HG03159 (cell line): Measurements from ENCODE around the gene CCNH.
A peak's percentile ranks its signal among the peaks of the same experiment; 100 is the strongest.

ENCODE experiments used
- ATAC-seq: cut with Tn5 transposase; IDR thresholded peaks from one replicate; pipeline ENCODE4 v1.9.1; 2021; ENCODE audit warnings: mild to moderate bottlenecking, moderate library complexity; ENCODE audit not compliant: unreplicated experiment

CCNH gene

GRCh38 chr5:87403899-87404298 is 8.8 kb downstream of the CCNH start:
- ATAC-seq = no peak

DNA sequence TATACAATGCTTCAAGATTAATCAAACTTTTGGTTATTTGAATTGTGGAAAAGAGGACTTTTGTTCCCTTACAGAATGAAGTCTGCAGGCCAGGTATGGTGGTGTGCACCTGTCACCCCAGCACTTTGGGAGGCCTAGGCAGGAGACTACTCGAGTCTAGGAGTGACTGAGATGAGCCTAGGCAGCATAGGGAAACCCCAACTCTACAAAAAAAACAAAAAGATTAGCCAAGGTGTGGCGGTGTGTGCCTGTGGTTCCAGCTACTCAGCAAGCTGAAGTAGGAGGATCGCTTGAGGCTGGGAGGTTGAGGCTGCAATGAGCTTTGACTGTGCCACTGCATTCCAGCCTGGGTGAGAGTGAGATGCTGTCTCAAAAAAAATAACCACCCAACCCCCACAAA is 9.3 kb downstream of the CCNH start:
- ATAC-seq = no peak

GRCh38 chr5:87401626-87402025 is 11.1 kb downstream of the CCNH start:
- ATAC-seq = no peak

DNA sequence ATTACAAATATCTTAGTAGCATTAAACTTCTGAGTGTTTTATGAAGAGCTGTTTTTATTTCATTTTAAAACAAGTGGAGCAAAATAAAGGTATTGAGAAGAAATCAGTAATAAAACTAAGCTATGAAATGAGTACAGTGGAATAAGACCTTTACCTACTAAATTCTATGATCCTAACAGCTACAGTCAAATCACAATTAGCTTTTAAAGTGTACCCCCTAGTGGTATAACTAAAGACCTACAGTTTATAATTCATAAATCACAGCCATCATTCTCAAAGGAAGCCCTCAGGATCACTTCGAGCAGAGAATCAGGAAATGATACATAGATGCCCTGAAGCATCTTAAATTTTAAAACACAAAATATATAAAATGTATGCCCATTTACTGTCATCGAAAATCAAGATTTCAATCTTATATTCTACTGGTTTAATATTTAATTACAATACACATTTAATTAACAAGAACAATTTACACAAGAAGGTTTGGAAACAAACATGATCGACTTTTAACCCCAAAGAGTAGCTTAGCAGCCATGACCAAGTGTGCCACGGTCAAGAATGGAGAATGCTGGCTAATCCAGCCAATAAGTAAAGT is 12.3 kb downstream of the CCNH start:
- peak; percentile 79 for ATAC-seq

DNA sequence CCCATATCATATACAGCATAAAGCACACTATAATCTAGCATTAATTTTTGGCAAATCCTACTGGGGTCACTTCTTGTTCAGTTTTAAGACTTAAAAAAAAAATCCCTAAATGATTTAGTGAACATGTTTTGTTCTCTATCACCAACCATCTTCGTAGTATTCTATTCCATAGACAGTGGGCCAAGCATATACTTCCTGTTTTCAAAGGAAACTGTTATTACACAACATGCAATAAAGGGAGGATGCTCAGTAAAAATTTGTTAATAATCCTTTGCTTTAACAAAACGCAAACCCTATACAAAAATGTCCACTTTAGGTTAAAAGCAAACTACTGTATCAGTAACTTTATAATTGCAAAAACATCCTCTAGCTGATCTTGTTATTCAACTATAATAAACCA is 13.0 kb downstream of the CCNH start:
- no peak for ATAC-seq

GRCh38 chr5:87398981-87399614 is 13.6 kb downstream of the CCNH start:
- no peak for ATAC-seq

- ATAC-seq = no peak
These were observed 18.1 kb downstream of the CCNH start for GRCh38 chr5:87394411-87395165.

- no peak for ATAC-seq
These were observed 19.4 kb downstream of the CCNH start for GRCh38 chr5:87393331-87393730.

DNA sequence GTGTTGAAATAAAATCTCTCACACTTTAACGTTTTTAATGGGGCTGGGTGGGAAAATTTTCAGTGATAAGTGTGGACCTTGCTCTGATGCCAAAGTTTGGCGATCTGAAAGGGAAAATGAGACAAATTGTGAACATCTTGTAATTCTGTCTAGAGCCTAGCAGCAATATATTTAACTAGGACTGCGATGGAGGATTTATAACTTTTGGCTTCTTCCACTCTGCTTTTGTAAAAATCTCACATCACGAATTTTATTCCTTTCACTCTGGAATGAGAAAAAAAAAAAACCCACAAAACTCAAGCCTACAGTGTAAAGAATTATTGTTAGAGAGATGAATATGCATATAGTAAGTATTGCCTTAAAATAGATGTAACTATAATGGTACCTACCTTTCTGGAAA is 19.9 kb downstream of the CCNH start:
- ATAC-seq = no peak

GRCh38 chr5:87392170-87392569 is 20.6 kb downstream of the CCNH start:
- no peak for ATAC-seq

- no peak for ATAC-seq
These were observed 22.0 kb downstream of the CCNH start for GRCh38 chr5:87390576-87391199.

DNA sequence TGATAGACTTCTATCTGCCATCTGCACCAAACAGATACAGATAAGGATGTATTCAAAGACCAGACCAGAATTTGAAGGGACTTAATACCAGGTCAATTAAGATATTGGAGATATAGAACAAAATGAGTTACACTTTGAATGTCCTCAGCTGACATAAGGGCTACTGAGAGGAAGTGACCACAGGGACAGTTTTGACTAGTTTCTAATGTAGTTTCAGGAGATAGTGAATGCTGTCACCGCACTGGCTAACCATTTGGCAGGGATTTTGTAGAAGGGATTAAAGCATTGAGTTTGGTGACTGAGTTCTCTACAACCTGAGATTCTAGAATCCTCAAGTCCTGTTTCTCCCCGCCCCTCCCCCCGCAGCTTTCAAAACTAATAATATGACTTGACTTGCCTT is 22.7 kb downstream of the CCNH start:
- no peak for ATAC-seq

GRCh38 chr5:87389296-87390034 is 23.3 kb downstream of the CCNH start:
- ATAC-seq = no peak

DNA sequence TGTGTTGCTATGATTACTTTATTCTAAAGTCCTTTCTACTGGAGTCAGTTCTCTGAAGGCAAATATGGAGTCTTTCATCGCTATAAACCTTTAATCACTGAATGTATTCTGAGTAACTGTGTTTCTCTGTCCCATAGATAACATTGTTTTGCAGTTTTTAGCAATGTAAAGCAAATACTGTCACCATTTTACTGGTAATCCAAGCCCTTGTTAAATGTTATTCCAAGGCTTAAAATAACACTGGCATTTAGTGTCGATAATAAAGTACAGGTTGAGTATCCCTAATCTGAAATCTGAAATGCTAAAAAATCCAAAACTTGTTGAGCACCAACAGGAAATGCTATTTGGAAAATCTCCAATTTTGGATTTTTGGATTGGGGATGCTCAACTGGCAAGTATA is 24.6 kb downstream of the CCNH start:
- no peak for ATAC-seq

- no peak for ATAC-seq
These were observed 26.9 kb downstream of the CCNH start for GRCh38 chr5:87385802-87386201.

DNA sequence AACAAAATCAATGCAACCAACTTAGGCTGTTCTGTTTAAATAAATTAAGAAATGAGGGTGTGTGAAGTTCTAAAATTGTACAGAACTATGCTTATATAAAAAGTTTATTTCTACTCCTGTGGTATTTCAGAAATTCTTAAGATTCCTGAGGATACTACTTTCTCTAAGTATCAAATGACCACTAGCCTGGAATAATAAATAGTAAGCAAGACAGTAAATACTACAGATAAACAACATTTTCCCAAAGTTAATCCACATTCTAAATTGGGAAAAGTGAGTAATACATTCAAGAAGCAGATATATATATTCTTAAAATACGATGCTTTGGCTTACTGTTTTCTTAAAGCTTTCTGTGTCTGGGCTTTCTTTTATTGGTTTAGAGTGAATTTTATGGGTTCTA is 29.5 kb downstream of the CCNH start:
- ATAC-seq = no peak

- ATAC-seq = no peak
These were observed 30.5 kb downstream of the CCNH start for GRCh38 chr5:87382224-87382623.

DNA sequence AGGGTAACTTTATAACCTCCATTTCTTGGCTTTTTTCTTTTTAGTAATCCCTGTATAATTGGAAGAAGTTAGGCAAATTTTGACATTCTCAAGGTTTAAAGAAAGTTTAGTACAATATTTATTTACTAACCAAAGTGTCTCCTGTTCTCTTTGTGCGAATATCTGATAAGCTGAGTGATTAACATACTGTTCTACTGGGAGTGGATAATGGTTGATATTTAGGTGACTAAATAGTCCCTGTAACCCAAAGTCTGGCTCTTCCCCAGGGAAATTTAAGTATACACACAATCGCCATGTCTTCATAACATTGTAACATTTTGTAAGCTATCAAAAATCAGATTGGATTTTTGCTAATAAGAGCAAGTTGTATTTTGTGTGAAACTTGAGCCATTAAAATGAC is 40.0 kb downstream of the CCNH start:
- ATAC-seq = no peak

DNA sequence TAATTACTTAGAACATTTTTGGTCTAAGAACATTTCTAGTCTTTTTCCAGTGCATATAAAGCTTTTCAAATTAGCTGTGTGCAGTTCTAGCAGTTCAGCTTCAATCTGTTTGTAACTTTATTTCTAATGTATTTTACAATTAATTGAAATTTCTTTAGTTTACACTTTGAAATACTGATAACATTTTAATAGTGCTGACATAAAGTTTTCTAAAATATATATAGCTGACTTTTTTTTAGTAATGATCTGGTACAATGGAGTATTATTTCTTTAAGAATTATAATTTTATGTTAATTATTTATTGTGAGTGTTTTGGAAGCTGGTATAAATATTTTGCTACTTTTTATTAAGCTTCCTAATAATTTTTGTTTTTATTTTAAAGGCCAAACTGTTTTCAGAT is 43.3 kb downstream of the CCNH start:
- ATAC-seq = no peak

DNA sequence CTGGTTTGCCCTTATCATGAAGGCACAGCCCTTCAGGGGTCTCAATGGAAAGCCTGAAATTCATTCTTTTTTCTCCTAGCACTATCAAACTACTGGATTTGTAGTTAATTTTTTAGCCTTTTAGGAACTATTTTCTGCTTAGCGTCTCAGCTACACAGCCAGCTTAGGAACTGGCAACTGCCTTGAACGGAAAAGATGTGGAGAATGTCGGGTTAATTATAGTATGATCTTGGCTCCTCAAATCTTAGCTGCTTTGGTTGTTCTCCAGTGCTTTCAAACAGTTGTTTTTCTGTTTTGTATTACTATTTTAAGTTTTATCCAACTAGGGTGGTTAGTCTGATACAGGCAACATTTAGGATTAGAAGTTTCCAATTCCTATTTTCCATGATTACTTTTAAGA is 44.1 kb downstream of the CCNH start:
- ATAC-seq = no peak

DNA sequence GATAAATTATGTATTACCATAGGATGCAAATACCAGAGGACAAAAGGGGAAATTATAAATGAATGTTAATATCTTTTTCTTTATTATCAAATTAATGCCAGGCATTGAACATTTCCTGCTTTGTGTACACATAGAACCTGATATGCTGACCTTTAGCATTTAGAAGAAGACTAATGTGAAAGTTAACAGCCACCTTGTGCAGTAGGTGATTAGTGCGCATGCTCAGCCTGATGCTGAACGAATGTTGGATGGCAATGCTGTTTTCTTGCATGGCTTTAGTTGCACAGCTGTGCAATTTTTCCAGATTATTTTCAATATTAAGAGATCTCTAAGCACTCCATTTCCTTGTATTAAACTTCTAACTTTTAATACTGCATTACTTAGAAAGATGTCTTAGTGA is 45.5 kb downstream of the CCNH start:
- no peak for ATAC-seq
